Mesendoderm (in vitro differentiated cells): ENCODE measurements around the gene UBE2E2.

ENCODE experiments used
- DNase-seq: peaks from one replicate; pipeline ENCODE4 v3.0.0; 2013
- H2AK5ac ChIP-seq: 2 replicates; pipeline ENCODE4 v1.6.1; 2013; ENCODE audit warnings: low read length, inconsistent platforms
- H2BK120ac ChIP-seq: 2 replicates; pipeline ENCODE4 v1.6.1; 2013; ENCODE audit warnings: low read depth, mild to moderate bottlenecking, low read length, moderate library complexity, mixed read lengths
- H2BK15ac ChIP-seq: replicated peaks from 2 replicates; pipeline ENCODE4 v1.6.1; 2013; ENCODE audit warnings: low read depth, mild to moderate bottlenecking, moderate library complexity
- H2BK5ac ChIP-seq: 2 replicates; pipeline ENCODE4 v1.6.1; 2013; ENCODE audit warnings: low read length, inconsistent platforms
- H3K18ac ChIP-seq: 2 replicates; pipeline ENCODE4 v1.6.1; 2013; ENCODE audit warnings: mild to moderate bottlenecking, low read length, mixed read lengths
- H3K23ac ChIP-seq: one replicate; pipeline ENCODE4 v1.6.1; 2013; ENCODE audit warnings: low read length
- H3K27ac ChIP-seq: 2 replicates; pipeline ENCODE4 v1.5.1; 2013; ENCODE audit warnings: low read depth, mild to moderate bottlenecking, inconsistent platforms, low read length, moderate library complexity
- H3K27me3 ChIP-seq: 2 replicates; pipeline ENCODE4 v1.6.1; 2013; ENCODE audit warnings: low read length, control low read depth, mild to moderate bottlenecking, inconsistent platforms; ENCODE audit not compliant: insufficient read depth, poor library complexity
- H3K36me3 ChIP-seq: 2 replicates; pipeline ENCODE4 v1.6.1; 2013; ENCODE audit warnings: low read length, inconsistent platforms; ENCODE audit not compliant: control insufficient read depth, insufficient read depth
- H3K4ac ChIP-seq: one replicate; pipeline ENCODE4 v1.6.1; 2013; ENCODE audit warnings: low read depth, mild to moderate bottlenecking, low read length, moderate library complexity
- H3K4me1 ChIP-seq: 2 replicates; pipeline ENCODE4 v1.6.1; 2013; ENCODE audit warnings: low read depth, low read length, inconsistent platforms; ENCODE audit not compliant: control insufficient read depth
- H3K4me2 ChIP-seq: 2 replicates; pipeline ENCODE4 v1.6.1; 2013; ENCODE audit warnings: low read length
- H3K4me3 ChIP-seq: 2 replicates; pipeline ENCODE4 v1.5.1; 2013; ENCODE audit warnings: mild to moderate bottlenecking, low read length
- H3K56ac ChIP-seq: one replicate; pipeline ENCODE4 v1.6.1; 2013; ENCODE audit warnings: low read length
- H3K79me1 ChIP-seq: 2 replicates; pipeline ENCODE4 v1.6.1; 2013; ENCODE audit warnings: low read length, inconsistent platforms
- H3K79me2 ChIP-seq: 2 replicates; pipeline ENCODE4 v1.6.1; 2013; ENCODE audit warnings: mild to moderate bottlenecking, low read length; ENCODE audit not compliant: control insufficient read depth, insufficient read depth
- H3K9ac ChIP-seq: 2 replicates; pipeline ENCODE4 v1.6.1; 2013; ENCODE audit warnings: low read length, inconsistent platforms
- H4K5ac ChIP-seq: one replicate; pipeline ENCODE4 v1.6.1; 2013; ENCODE audit warnings: low read length
- H4K8ac ChIP-seq: one replicate; pipeline ENCODE4 v1.6.1; 2013; ENCODE audit warnings: low read depth, mild to moderate bottlenecking, control low read depth, low read length, moderate library complexity
- WGBS: extraction: QIAGEN DNeasy Blood & Tissue Kit; methylation state at CpG from one replicate; pipeline ENCODE4 v1.1.7; 2013; ENCODE audit warnings: low lambda C conversion rate, missing lambda C conversion rate; ENCODE audit not compliant: insufficient coverage; ENCODE audit errors: extremely low coverage; 5-methylcytosine and 5-hydroxymethylcytosine counted together

UBE2E2 gene

GRCh38 chr3:23619705-23620637, 416.8 kb downstream of the UBE2E2 start:
- no peak overlapping the region for H4K8ac ChIP-seq
- H3K23ac ChIP-seq = no peak overlapping the region
- H3K79me2 ChIP-seq = no peaks in the 10 kb centered on the region
- peak; percentile 31 for DNase-seq
- no peak overlapping the region for H3K4me3 ChIP-seq
- H2BK5ac ChIP-seq = no peak overlapping the region
- no peak overlapping the region for H2BK120ac ChIP-seq
- no peaks in the 10 kb centered on the region for H3K27me3 ChIP-seq
- H3K4me1 ChIP-seq = no peaks in the 10 kb centered on the region
- no peak overlapping the region for H3K56ac ChIP-seq
- no peak overlapping the region for H3K4me2 ChIP-seq
- H3K27ac ChIP-seq = no peak overlapping the region
- no peak overlapping the region for H2BK15ac ChIP-seq
- H3K36me3 ChIP-seq = no peaks in the 10 kb centered on the region
- H3K79me1 ChIP-seq = no peaks in the 10 kb centered on the region
- H3K9ac ChIP-seq = no peak overlapping the region
- no peak overlapping the region for H3K18ac ChIP-seq
- no peak overlapping the region for H2AK5ac ChIP-seq
- no CpG with 5 or more reads among the region's 12 CpGs for WGBS
- no peak overlapping the region for H4K5ac ChIP-seq
- no peak overlapping the region for H3K4ac ChIP-seq

- Histone ChIP-seq H3K27ac (no peak overlapping the region), H3K4me2 (no peak overlapping the region), H4K8ac (no peak overlapping the region), H3K27me3 (no peaks in the 10 kb centered on the region), H3K79me2 (no peaks in the 10 kb centered on the region), H3K56ac (no peak overlapping the region), H3K4me1 (no peaks in the 10 kb centered on the region), H3K4me3 (no peak overlapping the region), H3K36me3 (no peaks in the 10 kb centered on the region), H3K9ac (no peak overlapping the region), H2AK5ac (no peak overlapping the region), H3K18ac (no peak overlapping the region), H3K23ac (no peak overlapping the region), H2BK15ac (no peak overlapping the region), H2BK5ac (no peak overlapping the region), H3K4ac (no peak overlapping the region), H4K5ac (no peak overlapping the region), H2BK120ac (no peak overlapping the region), H3K79me1 (no peaks in the 10 kb centered on the region)
- no peak for DNase-seq
- no CpG with 5 or more reads among the region's 4 CpGs for WGBS
Measured at GRCh38 chr3:23620638-23621015, 417.5 kb downstream of the UBE2E2 start.

- Histone ChIP-seq H3K18ac (no peak overlapping the region), H3K4ac (no peak overlapping the region), H3K4me3 (no peak overlapping the region), H4K5ac (no peak overlapping the region), H3K56ac (no peak overlapping the region), H4K8ac (no peak overlapping the region), H3K36me3 (no peaks in the 10 kb centered on the region), H2BK5ac (no peak overlapping the region), H2BK15ac (no peak overlapping the region), H3K79me1 (no peaks in the 10 kb centered on the region), H3K23ac (no peak overlapping the region), H3K79me2 (no peaks in the 10 kb centered on the region), H2BK120ac (no peak overlapping the region), H3K27me3 (no peaks in the 10 kb centered on the region), H3K4me1 (no peaks in the 10 kb centered on the region), H3K27ac (no peak overlapping the region), H3K4me2 (no peak overlapping the region), H3K9ac (no peak overlapping the region), H2AK5ac (no peak overlapping the region)
- DNase-seq = no peak
- WGBS = no CpG with 5 or more reads among the region's 2 CpGs
Measured at GRCh38 chr3:23623844-23624243, 420.7 kb downstream of the UBE2E2 start.

- H2BK5ac ChIP-seq = no peak overlapping the region
- no peaks in the 10 kb centered on the region for H3K79me1 ChIP-seq
- H3K4me1 ChIP-seq = no peaks in the 10 kb centered on the region
- no CpG with 5 or more reads among the region's 1 CpG for WGBS
- no peak overlapping the region for H3K9ac ChIP-seq
- H4K8ac ChIP-seq = no peak overlapping the region
- H3K4me2 ChIP-seq = no peak overlapping the region
- H3K27me3 ChIP-seq = no peaks in the 10 kb centered on the region
- H3K56ac ChIP-seq = no peak overlapping the region
- H2BK15ac ChIP-seq = no peak overlapping the region
- H3K79me2 ChIP-seq = no peaks in the 10 kb centered on the region
- no peak overlapping the region for H3K4me3 ChIP-seq
- H3K36me3 ChIP-seq = no peaks in the 10 kb centered on the region
- no peak overlapping the region for H3K4ac ChIP-seq
- H3K27ac ChIP-seq = no peak overlapping the region
- no peak overlapping the region for H3K23ac ChIP-seq
- H3K18ac ChIP-seq = no peak overlapping the region
- no peak for DNase-seq
- H2AK5ac ChIP-seq = no peak overlapping the region
- H4K5ac ChIP-seq = no peak overlapping the region
- H2BK120ac ChIP-seq = no peak overlapping the region
Measured at GRCh38 chr3:23624305-23624704, 421.2 kb downstream of the UBE2E2 start.

GRCh38 chr3:23626442-23626841, 423.3 kb downstream of the UBE2E2 start:
- Histone ChIP-seq H3K4me3 (no peak overlapping the region), H2BK15ac (no peak overlapping the region)

More at GRCh38 chr3:23626442-23626841, 423.3 kb downstream of the UBE2E2 start:
- Histone ChIP-seq H3K18ac (no peak overlapping the region), H3K4me2 (no peak overlapping the region), H2BK120ac (no peak overlapping the region), H3K4me1 (no peaks in the 10 kb centered on the region), H3K27ac (no peak overlapping the region), H3K23ac (no peak overlapping the region), H3K79me1 (no peaks in the 10 kb centered on the region), H3K79me2 (no peaks in the 10 kb centered on the region), H3K4ac (no peak overlapping the region), H4K8ac (no peak overlapping the region), H3K9ac (no peak overlapping the region), H3K27me3 (no peaks in the 10 kb centered on the region), H2BK5ac (no peak overlapping the region), H3K56ac (no peak overlapping the region), H3K36me3 (no peaks in the 10 kb centered on the region), H2AK5ac (no peak overlapping the region), H4K5ac (no peak overlapping the region)
- WGBS = no CpG with 5 or more reads among the region's 2 CpGs
- no peak for DNase-seq
